ENCODE data around the gene DNAH14. TPM values are rescaled to one million over a fixed set of nuclear protein-coding genes. Genes with fewer than 3 reads are reported as not detected.

The DNAH14 gene
- total and polyA plus RNA-seq, 9 of the 15 experiments (the other 6 are each of a cell fraction or from before 2014, with no cell fraction given) = 58.4 to 142 (median 98.4) TPM

GRCh38 chr1:225428068-225428880, 498.8 kb downstream of the DNAH14 start (continued):
- TF ChIP-seq ARID3A (IDR thresholded peaks at IDR 0.05; ENCODE audit: borderline replicate concordance, low read depth, low read length) = no peak
- TF ChIP-seq THRB (CRISPR knock-in tag; conservative IDR thresholded peaks at IDR 0.05) = no peak
- no peak for TF ChIP-seq RNF219 (CRISPR knock-in tag; IDR thresholded peaks at IDR 0.05)
- peak; percentile 65; the same call in 1 of the 2 replicates for TF ChIP-seq ZBTB49 (CRISPR knock-in tag; IDR thresholded peaks at IDR 0.05; ENCODE audit: borderline replicate concordance)
- TF ChIP-seq ZNF778 (CRISPR knock-in tag; IDR thresholded peaks at IDR 0.05) = no peak
- peak; percentile 86; the same call in 1 of the 2 replicates for TF ChIP-seq CUX1 (CRISPR knock-in tag; IDR thresholded peaks at IDR 0.05)
- no peak for TF ChIP-seq CEBPB (tag; IDR thresholded peaks at IDR 0.05)
- peak; percentile 74; the same call in 1 of the 2 replicates for TF ChIP-seq GATAD2A (IDR thresholded peaks at IDR 0.05)
- TF ChIP-seq TBP (optimal IDR thresholded peaks at IDR 0.05; ENCODE audit: low read depth, low read length) = peak; percentile 14
- TF ChIP-seq, protein P1, sequence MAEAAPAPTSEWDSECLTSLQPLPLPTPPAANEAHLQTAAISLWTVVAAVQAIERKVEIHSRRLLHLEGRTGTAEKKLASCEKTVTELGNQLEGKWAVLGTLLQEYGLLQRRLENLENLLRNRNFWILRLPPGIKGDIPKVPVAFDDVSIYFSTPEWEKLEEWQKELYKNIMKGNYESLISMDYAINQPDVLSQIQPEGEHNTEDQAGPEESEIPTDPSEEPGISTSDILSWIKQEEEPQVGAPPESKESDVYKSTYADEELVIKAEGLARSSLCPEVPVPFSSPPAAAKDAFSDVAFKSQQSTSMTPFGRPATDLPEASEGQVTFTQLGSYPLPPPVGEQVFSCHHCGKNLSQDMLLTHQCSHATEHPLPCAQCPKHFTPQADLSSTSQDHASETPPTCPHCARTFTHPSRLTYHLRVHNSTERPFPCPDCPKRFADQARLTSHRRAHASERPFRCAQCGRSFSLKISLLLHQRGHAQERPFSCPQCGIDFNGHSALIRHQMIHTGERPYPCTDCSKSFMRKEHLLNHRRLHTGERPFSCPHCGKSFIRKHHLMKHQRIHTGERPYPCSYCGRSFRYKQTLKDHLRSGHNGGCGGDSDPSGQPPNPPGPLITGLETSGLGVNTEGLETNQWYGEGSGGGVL (CRISPR knock-in tag; IDR thresholded peaks at IDR 0.05) = no peak

Measured in K562 (cell line).